ENCODE results near the gene OSMR.

GRCh38 chr5:38968665-38969064 is 122.9 kb downstream of the OSMR start:
- TF ChIP-seq CTCF (IDR thresholded peaks at IDR 0.05): no peak
- TF ChIP-seq POLR2A (IDR thresholded peaks at IDR 0.05; ENCODE audit: low read depth): no peak
- TF ChIP-seq POLR2AphosphoS5 (IDR thresholded peaks at IDR 0.05): no peak
- no peak for TF ChIP-seq EP300 (IDR thresholded peaks at IDR 0.05)
